ENCODE data around the gene CBLN3. TPM values are rescaled to one million over a fixed set of nuclear protein-coding genes. Genes with fewer than 3 reads are reported as not detected.

The CBLN3 gene
- total and polyA plus RNA-seq, 7 donors: 0.38 to 1.5 (median 0.70) TPM

DNA sequence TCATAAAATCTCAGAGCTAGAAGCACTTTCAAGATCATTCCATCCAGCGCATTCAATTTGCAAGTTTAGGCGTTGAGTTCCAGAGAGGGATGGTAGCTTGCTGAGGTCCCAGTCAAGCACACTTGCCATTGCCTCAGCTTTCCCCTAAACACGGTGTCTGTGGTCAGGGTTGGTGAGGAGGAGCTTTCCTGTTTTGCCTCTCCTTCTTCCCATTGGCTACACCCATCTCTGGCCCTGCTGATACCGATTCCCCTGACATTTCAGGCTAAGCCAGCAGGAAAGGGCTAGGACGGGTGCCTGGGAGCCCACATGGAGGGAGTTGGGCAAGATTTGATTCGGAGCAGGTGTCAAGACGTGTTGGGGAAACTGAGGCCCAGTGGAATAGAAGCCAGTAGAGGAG, 52.3 kb downstream of the CBLN3 start:
- no peak overlapping the region for H3K27ac ChIP-seq

More for the DNA sequence above, 52.3 kb downstream of the CBLN3 start:
- WGBS, 3 donors: 77 to 84% (median 78%) methylated on average over 7 of the region's 7 CpGs
- H3K4me1 ChIP-seq: no peaks in the 10 kb centered on the region
- H3K36me3 ChIP-seq (ENCODE audit: insufficient read depth in 1 of 2, low read depth in 1 of 2): no peaks in the 10 kb centered on the region
- no peak for ATAC-seq
- TF ChIP-seq, protein P1, sequence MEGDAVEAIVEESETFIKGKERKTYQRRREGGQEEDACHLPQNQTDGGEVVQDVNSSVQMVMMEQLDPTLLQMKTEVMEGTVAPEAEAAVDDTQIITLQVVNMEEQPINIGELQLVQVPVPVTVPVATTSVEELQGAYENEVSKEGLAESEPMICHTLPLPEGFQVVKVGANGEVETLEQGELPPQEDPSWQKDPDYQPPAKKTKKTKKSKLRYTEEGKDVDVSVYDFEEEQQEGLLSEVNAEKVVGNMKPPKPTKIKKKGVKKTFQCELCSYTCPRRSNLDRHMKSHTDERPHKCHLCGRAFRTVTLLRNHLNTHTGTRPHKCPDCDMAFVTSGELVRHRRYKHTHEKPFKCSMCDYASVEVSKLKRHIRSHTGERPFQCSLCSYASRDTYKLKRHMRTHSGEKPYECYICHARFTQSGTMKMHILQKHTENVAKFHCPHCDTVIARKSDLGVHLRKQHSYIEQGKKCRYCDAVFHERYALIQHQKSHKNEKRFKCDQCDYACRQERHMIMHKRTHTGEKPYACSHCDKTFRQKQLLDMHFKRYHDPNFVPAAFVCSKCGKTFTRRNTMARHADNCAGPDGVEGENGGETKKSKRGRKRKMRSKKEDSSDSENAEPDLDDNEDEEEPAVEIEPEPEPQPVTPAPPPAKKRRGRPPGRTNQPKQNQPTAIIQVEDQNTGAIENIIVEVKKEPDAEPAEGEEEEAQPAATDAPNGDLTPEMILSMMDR (IDR thresholded peaks at IDR 0.05): no peak
- H3K4me3 ChIP-seq: no peak overlapping the region
- H3K27me3 ChIP-seq (ENCODE audit: insufficient read depth in 3 of 3, low read length in 2 of 3): no peaks in the 10 kb centered on the region
- intact Hi-C loops (cut with DNase I): no loop called here
- DNase-seq: no peak
- H3K9me3 ChIP-seq: no peaks in the 10 kb centered on the region

Other genes with a start within 250 kb of the CBLN3 start
- gene IPO4, start 240.9 kb downstream of the CBLN3 start, total RNA-seq: 10 to 100 TPM; 35.7 to 75.9 (median 51.1) TPM
- gene IPO4, start 240.9 kb downstream of the CBLN3 start, polyA plus RNA-seq: 10 to 100 TPM; 28.8 to 99.7 (median 62.4) TPM
- gene TM9SF1, start 234.2 kb downstream of the CBLN3 start, total RNA-seq: 10 to 100 TPM; 21.0 to 22.7 (median 21.8) TPM
- 10 to 100 TPM; 21.7 to 43.4 (median 31.7) TPM for gene TM9SF1, start 234.2 kb downstream of the CBLN3 start, polyA plus RNA-seq
- gene TSSK4, start 224.0 kb downstream of the CBLN3 start, total RNA-seq: not detected
- gene TSSK4, start 224.0 kb downstream of the CBLN3 start, polyA plus RNA-seq: under 1 TPM in 2 of 3 donors, not detected in 1; 0.05 to 0.06 TPM
- 10 to 100 TPM; 12.3 to 18.2 (median 15.7) TPM for gene CHMP4A, start 216.2 kb downstream of the CBLN3 start, total RNA-seq
- 10 to 100 TPM; 29.6 to 42.1 (median 29.9) TPM for gene CHMP4A, start 216.2 kb downstream of the CBLN3 start, polyA plus RNA-seq
- 10 to 100 TPM in 3 of 4 donors, 1 to 10 TPM in 1; 9.4 to 16.3 (median 12.1) TPM for gene MDP1, start 213.6 kb downstream of the CBLN3 start, total RNA-seq
- 10 to 100 TPM in 2 of 3 donors, 1 to 10 TPM in 1; 6.2 to 19.7 (median 13.0) TPM for gene MDP1, start 213.6 kb downstream of the CBLN3 start, polyA plus RNA-seq
- 100 to 1,000 TPM; 135 to 206 (median 159) TPM for gene NEDD8, start 197.3 kb downstream of the CBLN3 start, total RNA-seq
- gene NEDD8, start 197.3 kb downstream of the CBLN3 start, polyA plus RNA-seq: 100 to 1,000 TPM; 214 to 315 (median 297) TPM
- 10 to 100 TPM; 19.7 to 33.1 (median 27.9) TPM for gene GMPR2, start 196.7 kb downstream of the CBLN3 start, total RNA-seq
- 10 to 100 TPM; 17.7 to 24.0 (median 21.7) TPM for gene GMPR2, start 196.7 kb downstream of the CBLN3 start, polyA plus RNA-seq
- 10 to 100 TPM; 36.6 to 69.6 (median 65.2) TPM for gene TINF2, start 187.0 kb downstream of the CBLN3 start, total RNA-seq
- 100 to 1,000 TPM in 1 of 3 donors, 10 to 100 TPM in 2; 37.8 to 103 (median 48.3) TPM for gene TINF2, start 187.0 kb downstream of the CBLN3 start, polyA plus RNA-seq
- gene TGM1, start 166.5 kb downstream of the CBLN3 start, total RNA-seq: under 1 TPM in 3 of 4 donors, not detected in 1; 0.25 to 0.50 (median 0.32) TPM
- 1 to 10 TPM in 1 of 3 donors, under 1 TPM in 2; 0.17 to 1.3 (median 0.86) TPM for gene TGM1, start 166.5 kb downstream of the CBLN3 start, polyA plus RNA-seq
- 10 to 100 TPM; 16.9 to 17.8 (median 17.3) TPM for gene RABGGTA, start 158.1 kb downstream of the CBLN3 start, total RNA-seq
- gene RABGGTA, start 158.1 kb downstream of the CBLN3 start, polyA plus RNA-seq: 10 to 100 TPM; 15.1 to 36.2 (median 18.9) TPM
- 1 to 10 TPM; 1.9 to 3.4 (median 2.7) TPM for gene DHRS1, start 129.9 kb downstream of the CBLN3 start, total RNA-seq
- gene DHRS1, start 129.9 kb downstream of the CBLN3 start, polyA plus RNA-seq: 1 to 10 TPM; 1.5 to 6.4 (median 3.4) TPM
- gene NOP9, start 129.8 kb downstream of the CBLN3 start, total RNA-seq: 10 to 100 TPM; 36.7 to 38.8 (median 37.7) TPM
- gene NOP9, start 129.8 kb downstream of the CBLN3 start, polyA plus RNA-seq: 10 to 100 TPM; 11.4 to 29.8 (median 16.1) TPM
- gene CIDEB, start 121.7 kb downstream of the CBLN3 start, total RNA-seq: 1 to 10 TPM in 3 of 4 donors, under 1 TPM in 1; 0.95 to 2.5 (median 1.8) TPM
- gene CIDEB, start 121.7 kb downstream of the CBLN3 start, polyA plus RNA-seq: 1 to 10 TPM; 1.2 to 2.1 (median 1.3) TPM
- 1 to 10 TPM in 3 of 4 donors, under 1 TPM in 1; 0.96 to 2.3 (median 1.7) TPM for gene LTB4R2, start 119.5 kb downstream of the CBLN3 start, total RNA-seq
- under 1 TPM; 0.08 to 0.57 (median 0.32) TPM for gene LTB4R2, start 119.5 kb downstream of the CBLN3 start, polyA plus RNA-seq
- 1 to 10 TPM; 1.1 to 2.1 (median 2.0) TPM for gene LTB4R, start 118.2 kb downstream of the CBLN3 start, total RNA-seq
- gene LTB4R, start 118.2 kb downstream of the CBLN3 start, polyA plus RNA-seq: 1 to 10 TPM in 1 of 3 donors, under 1 TPM in 2; 0.35 to 2.0 (median 0.65) TPM
- 10 to 100 TPM in 3 of 4 donors, 1 to 10 TPM in 1; 8.6 to 13.9 (median 11.2) TPM for gene ADCY4, start 94.6 kb downstream of the CBLN3 start, total RNA-seq
- 10 to 100 TPM in 1 of 3 donors, 1 to 10 TPM in 2; 7.0 to 10.8 (median 7.7) TPM for gene ADCY4, start 94.6 kb downstream of the CBLN3 start, polyA plus RNA-seq
- gene RIPK3, start 89.7 kb downstream of the CBLN3 start, total RNA-seq: 1 to 10 TPM; 1.1 to 1.9 (median 1.4) TPM
- gene RIPK3, start 89.7 kb downstream of the CBLN3 start, polyA plus RNA-seq: 1 to 10 TPM in 1 of 3 donors, under 1 TPM in 2; 0.94 to 1.7 (median 0.97) TPM
- gene NFATC4, start 61.5 kb downstream of the CBLN3 start, total RNA-seq: 10 to 100 TPM in 2 of 4 donors, 1 to 10 TPM in 2; 2.7 to 12.0 (median 7.8) TPM
- 1 to 10 TPM; 5.5 to 7.9 (median 7.3) TPM for gene NFATC4, start 61.5 kb downstream of the CBLN3 start, polyA plus RNA-seq
- 1 to 10 TPM; 2.1 to 8.0 (median 2.4) TPM for gene NYNRIN, start 30.7 kb downstream of the CBLN3 start, total RNA-seq
- gene NYNRIN, start 30.7 kb downstream of the CBLN3 start, polyA plus RNA-seq: 1 to 10 TPM; 1.1 to 1.5 (median 1.2) TPM
- 10 to 100 TPM; 25.8 to 44.2 (median 41.3) TPM for gene KHNYN, start 286 bp upstream of the CBLN3 start, total RNA-seq
- 10 to 100 TPM; 15.3 to 74.9 (median 35.9) TPM for gene KHNYN, start 286 bp upstream of the CBLN3 start, polyA plus RNA-seq
- gene SDR39U1, start 13.1 kb upstream of the CBLN3 start, total RNA-seq: 10 to 100 TPM; 55.7 to 75.2 (median 63.8) TPM
- gene SDR39U1, start 13.1 kb upstream of the CBLN3 start, polyA plus RNA-seq: 100 to 1,000 TPM in 1 of 3 donors, 10 to 100 TPM in 2; 62.9 to 110 (median 63.6) TPM
- gene CMA1, start 78.6 kb upstream of the CBLN3 start, total RNA-seq: under 1 TPM in 2 of 4 donors, not detected in 2; 0.38 to 0.92 TPM
- gene CMA1, start 78.6 kb upstream of the CBLN3 start, polyA plus RNA-seq: under 1 TPM in 2 of 3 donors, not detected in 1; 0.04 to 0.34 TPM
- gene CTSG, start 146.6 kb upstream of the CBLN3 start, total RNA-seq: 1 to 10 TPM in 2 of 4 donors, under 1 TPM in 2; 0.52 to 2.4 (median 1.6) TPM
- 1 to 10 TPM in 1 of 3 donors, under 1 TPM in 2; 0.13 to 1.1 (median 0.25) TPM for gene CTSG, start 146.6 kb upstream of the CBLN3 start, polyA plus RNA-seq
- gene GZMH, start 180.0 kb upstream of the CBLN3 start, total RNA-seq: under 1 TPM in 1 of 4 donors, not detected in 3; 0.76 TPM
- gene GZMH, start 180.0 kb upstream of the CBLN3 start, polyA plus RNA-seq: under 1 TPM; 0.08 to 0.42 (median 0.14) TPM
- gene GZMB, start 204.5 kb upstream of the CBLN3 start, total RNA-seq: 1 to 10 TPM in 1 of 4 donors, under 1 TPM in 2, not detected in 1; 0.29 to 1.0 (median 0.83) TPM
- gene GZMB, start 204.5 kb upstream of the CBLN3 start, polyA plus RNA-seq: under 1 TPM; 0.22 to 0.59 (median 0.32) TPM